ENCODE measurements around the gene PTPRR. TPM values are rescaled to one million over a fixed set of nuclear protein-coding genes. Genes with fewer than 3 reads are reported as not detected.
A peak's percentile ranks its signal among the peaks of the same experiment; 100 is the strongest.

PTPRR gene
- total and polyA plus RNA-seq, 12 donors: 0.11 to 3.7 (median 0.56) TPM; not detected in 1

DNA sequence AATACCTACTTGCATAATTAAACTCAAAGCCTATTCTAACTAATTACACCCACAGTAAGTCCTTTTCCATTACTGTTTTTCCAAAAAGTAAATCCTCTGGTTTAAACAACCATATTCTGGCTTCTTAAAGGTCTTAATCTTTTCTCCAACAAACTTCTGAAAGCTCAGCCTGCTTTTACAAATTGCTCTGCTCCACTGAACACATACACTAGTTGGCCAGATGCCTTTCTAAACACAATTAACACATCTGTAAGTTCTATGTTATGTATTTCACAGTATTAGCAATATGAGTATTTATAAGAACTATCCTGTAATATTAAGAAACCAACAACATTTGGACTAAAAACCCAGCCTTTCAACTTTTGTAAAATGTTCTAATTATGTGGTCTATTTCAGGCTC, 313.4 kb downstream of the PTPRR start:
- no peak for TF ChIP-seq POLR2A (IDR thresholded peaks at IDR 0.05)
- TF ChIP-seq, protein P1, sequence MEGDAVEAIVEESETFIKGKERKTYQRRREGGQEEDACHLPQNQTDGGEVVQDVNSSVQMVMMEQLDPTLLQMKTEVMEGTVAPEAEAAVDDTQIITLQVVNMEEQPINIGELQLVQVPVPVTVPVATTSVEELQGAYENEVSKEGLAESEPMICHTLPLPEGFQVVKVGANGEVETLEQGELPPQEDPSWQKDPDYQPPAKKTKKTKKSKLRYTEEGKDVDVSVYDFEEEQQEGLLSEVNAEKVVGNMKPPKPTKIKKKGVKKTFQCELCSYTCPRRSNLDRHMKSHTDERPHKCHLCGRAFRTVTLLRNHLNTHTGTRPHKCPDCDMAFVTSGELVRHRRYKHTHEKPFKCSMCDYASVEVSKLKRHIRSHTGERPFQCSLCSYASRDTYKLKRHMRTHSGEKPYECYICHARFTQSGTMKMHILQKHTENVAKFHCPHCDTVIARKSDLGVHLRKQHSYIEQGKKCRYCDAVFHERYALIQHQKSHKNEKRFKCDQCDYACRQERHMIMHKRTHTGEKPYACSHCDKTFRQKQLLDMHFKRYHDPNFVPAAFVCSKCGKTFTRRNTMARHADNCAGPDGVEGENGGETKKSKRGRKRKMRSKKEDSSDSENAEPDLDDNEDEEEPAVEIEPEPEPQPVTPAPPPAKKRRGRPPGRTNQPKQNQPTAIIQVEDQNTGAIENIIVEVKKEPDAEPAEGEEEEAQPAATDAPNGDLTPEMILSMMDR (IDR thresholded peaks at IDR 0.05): no peak
- peaks cover 3% of the 10 kb centered on the region for H3K27me3 ChIP-seq
- intact Hi-C loops (cut with DNase I): no loop called here
- no peak for DNase-seq
- H3K4me3 ChIP-seq: no peak overlapping the region
- H3K27ac ChIP-seq: no peak overlapping the region
- H3K4me1 ChIP-seq (replicated peaks in 1 of 2): no peaks in the 10 kb centered on the region
- no peaks in the 10 kb centered on the region for H3K36me3 ChIP-seq (replicated peaks in 1 of 2)
- no peaks in the 10 kb centered on the region for H3K9me3 ChIP-seq (replicated peaks in 1 of 3)

DNA sequence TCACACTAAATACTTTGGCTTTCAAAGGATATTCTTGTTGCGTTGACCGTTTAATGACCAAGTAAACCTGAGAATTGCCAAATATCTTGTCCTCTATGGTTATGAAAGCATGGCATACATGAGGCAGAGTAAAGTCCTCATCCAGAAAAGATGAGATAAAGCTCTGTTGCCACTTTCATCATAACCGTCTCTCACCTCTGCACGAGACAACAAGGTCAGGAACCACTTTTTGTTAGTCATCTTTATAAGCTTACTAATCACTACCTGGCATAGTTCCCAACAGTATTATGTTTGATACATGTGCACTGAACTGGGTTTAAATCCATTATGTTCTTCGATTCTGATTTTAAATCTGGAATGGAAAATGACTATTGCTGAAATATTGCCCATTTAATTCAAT, 314.6 kb downstream of the PTPRR start:
- intact Hi-C loops (cut with DNase I): no loop called here
- WGBS, 4 donors: 57 to 63% (median 60%) methylated on average over 5 of the region's 5 CpGs
- TF ChIP-seq, protein P1 (IDR thresholded peaks at IDR 0.05): no peak
- TF ChIP-seq POLR2A (IDR thresholded peaks at IDR 0.05): no peak
- Histone ChIP-seq H3K27ac (no peak overlapping the region), H3K27me3 (peaks cover 3% of the 10 kb centered on the region), H3K4me3 (no peak overlapping the region), H3K9me3 (replicated peaks in 1 of 3) (no peaks in the 10 kb centered on the region), H3K4me1 (replicated peaks in 1 of 2) (no peaks in the 10 kb centered on the region), H3K36me3 (replicated peaks in 1 of 2) (no peaks in the 10 kb centered on the region)
- no peak for DNase-seq

DNA sequence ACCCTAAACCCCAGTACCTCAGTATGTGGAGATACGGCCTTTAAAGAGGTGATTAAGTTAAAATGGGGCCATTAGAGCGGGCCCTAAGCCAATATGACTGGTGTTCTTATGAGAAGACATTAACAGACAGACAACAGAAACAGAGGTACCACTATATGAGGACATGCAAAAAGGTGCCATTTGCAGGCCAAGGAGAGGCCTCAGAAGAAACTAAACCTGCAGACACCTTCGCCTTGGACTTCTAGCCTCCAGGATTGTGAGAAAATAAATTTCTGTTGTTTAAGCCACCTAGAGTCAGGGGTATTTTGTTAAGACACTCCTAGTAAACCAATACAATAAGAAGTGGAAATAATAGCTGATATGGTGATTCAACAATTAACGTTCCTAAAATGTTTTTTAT, 315.9 kb downstream of the PTPRR start:
- Histone ChIP-seq H3K4me1 (replicated peaks in 1 of 2) (no peaks in the 10 kb centered on the region), H3K27me3 (peaks cover 3% of the 10 kb centered on the region), H3K9me3 (replicated peaks in 1 of 3) (no peaks in the 10 kb centered on the region), H3K36me3 (replicated peaks in 1 of 2) (no peaks in the 10 kb centered on the region), H3K27ac (no peak overlapping the region), H3K4me3 (no peak overlapping the region)
- intact Hi-C loops (cut with DNase I): no loop called here
- WGBS, 4 donors: 79 to 86% (median 83%) methylated on average over 4 of the region's 4 CpGs
- no peak for DNase-seq
- no peak for TF ChIP-seq POLR2A (IDR thresholded peaks at IDR 0.05)

DNA sequence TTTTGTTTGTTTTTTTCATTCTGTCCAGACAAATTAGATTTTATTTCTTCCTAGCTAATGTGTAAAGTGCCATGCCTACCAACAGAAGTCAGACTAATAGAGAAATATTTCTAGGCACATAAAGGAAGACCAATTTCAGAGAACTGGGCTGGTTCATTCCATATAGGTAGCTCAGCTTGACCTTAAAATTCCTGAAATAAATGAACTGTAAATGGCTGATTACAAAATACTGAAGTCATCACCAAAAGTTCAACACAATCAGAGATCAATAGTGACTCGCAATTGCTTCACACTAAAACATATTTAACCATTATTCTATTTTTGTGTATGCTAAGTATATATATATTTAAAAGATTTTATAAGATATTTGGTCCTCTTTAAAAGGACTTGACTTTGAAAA, 317.5 kb downstream of the PTPRR start:
- H3K9me3 ChIP-seq (replicated peaks in 1 of 3): no peaks in the 10 kb centered on the region
- DNase-seq: no peak
- no peak overlapping the region for H3K27ac ChIP-seq
- WGBS, 4 donors: 36 to 73% (median 51%) methylated on average over 1 of the region's 1 CpG
- no peaks in the 10 kb centered on the region for H3K36me3 ChIP-seq (replicated peaks in 1 of 2)
- TF ChIP-seq, protein P1 (IDR thresholded peaks at IDR 0.05): no peak
- H3K27me3 ChIP-seq: peaks cover 3% of the 10 kb centered on the region
- no peak overlapping the region for H3K4me3 ChIP-seq
- intact Hi-C loops (cut with DNase I): no loop called here
- no peaks in the 10 kb centered on the region for H3K4me1 ChIP-seq (replicated peaks in 1 of 2)

DNA sequence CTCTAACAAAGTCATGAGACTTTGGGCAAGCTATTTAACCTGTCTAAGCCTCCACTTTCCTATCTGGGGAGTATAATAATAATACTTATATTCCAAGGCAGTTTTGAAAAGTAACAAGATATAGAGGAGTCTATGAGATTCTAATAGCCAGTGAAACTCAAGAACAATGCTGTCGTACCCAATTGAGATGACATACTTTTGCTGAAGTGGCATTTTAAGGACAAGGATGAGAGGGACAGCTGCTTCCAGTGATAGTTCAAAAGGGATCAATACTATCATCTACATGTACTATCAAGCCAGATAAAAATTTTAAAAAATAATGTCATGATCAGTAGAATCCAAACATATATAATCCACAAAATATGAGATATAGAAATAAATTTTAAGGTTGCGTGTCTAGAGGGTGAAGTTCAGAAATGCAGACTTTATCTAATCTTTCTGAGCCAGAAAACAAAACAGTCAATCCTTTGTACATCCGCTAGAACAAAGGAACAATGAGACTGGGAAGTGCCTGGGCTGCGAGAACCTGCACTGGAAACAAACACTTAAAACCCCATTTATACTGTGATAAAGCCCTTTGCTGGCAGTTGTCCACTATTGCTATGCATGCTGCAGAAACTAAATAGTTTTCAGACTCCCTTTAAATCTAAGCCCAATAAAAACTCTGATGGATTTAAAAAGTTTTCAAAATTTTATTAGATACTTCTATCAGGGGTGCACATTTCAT, 321.9 kb downstream of the PTPRR start:
- no peaks in the 10 kb centered on the region for H3K9me3 ChIP-seq (replicated peaks in 1 of 3)
- no peaks in the 10 kb centered on the region for H3K4me1 ChIP-seq (replicated peaks in 1 of 2)
- TF ChIP-seq, protein P1 (IDR thresholded peaks at IDR 0.05): no peak
- no peak for TF ChIP-seq POLR2A (IDR thresholded peaks at IDR 0.05)
- no peak overlapping the region for H3K4me3 ChIP-seq
- peak in 1 of 7 donors; percentile 31 for DNase-seq
- no peaks in the 10 kb centered on the region for H3K36me3 ChIP-seq (replicated peaks in 1 of 2)
- H3K27ac ChIP-seq: no peak overlapping the region
- H3K27me3 ChIP-seq: no peaks in the 10 kb centered on the region
- WGBS, 4 donors: 54 to 71% (median 60%) methylated on average over 4 of the region's 4 CpGs
- intact Hi-C loops (cut with DNase I): loop anchor here in 1 of 2 donors (10.0 kb wide), 1 partner anchor 116 kb away; no protein-coding TSS in a partner anchor

Measured in adrenal gland (tissue), 12 donors.